ENCODE data around the gene FHIT.
"Not testable (repeated sequence)": the region's sequence is repeated elsewhere in the genome, so short reads cannot be mapped to it uniquely, and the experiment has no call there.

FHIT gene

GRCh38 chr3:59803268-59803667, 1448.0 kb downstream of the FHIT start:
- no peak for DNase-seq

- DNase-seq: not testable (repeated sequence)
Observed at GRCh38 chr3:59802453-59802852, 1448.8 kb downstream of the FHIT start.

GRCh38 chr3:59802045-59802444, 1449.2 kb downstream of the FHIT start:
- no peak for DNase-seq

- DNase-seq: no peak
Observed at GRCh38 chr3:59800481-59800880, 1450.8 kb downstream of the FHIT start.

GRCh38 chr3:59798372-59799086, 1452.7 kb downstream of the FHIT start:
- no peak for DNase-seq

GRCh38 chr3:59797533-59797932, 1453.7 kb downstream of the FHIT start:
- DNase-seq: no peak

GRCh38 chr3:59796456-59796855, 1454.8 kb downstream of the FHIT start:
- DNase-seq: no peak

- no peak for DNase-seq
Observed at GRCh38 chr3:59795756-59796155, 1455.5 kb downstream of the FHIT start.

GRCh38 chr3:59793976-59794375, 1457.3 kb downstream of the FHIT start:
- no peak for DNase-seq

- DNase-seq: no peak
Observed at GRCh38 chr3:59791774-59792308, 1459.4 kb downstream of the FHIT start.

- DNase-seq: no peak
Observed at GRCh38 chr3:59790241-59790640, 1461.0 kb downstream of the FHIT start.

GRCh38 chr3:59788801-59789200, 1462.5 kb downstream of the FHIT start:
- no peak for DNase-seq

GRCh38 chr3:59788133-59788532, 1463.1 kb downstream of the FHIT start:
- DNase-seq: no peak

GRCh38 chr3:59786374-59786773, 1464.9 kb downstream of the FHIT start:
- no peak for DNase-seq

- DNase-seq: no peak
Observed at GRCh38 chr3:59784164-59784563, 1467.1 kb downstream of the FHIT start.

- DNase-seq: no peak
Observed at GRCh38 chr3:59783468-59783988, 1467.7 kb downstream of the FHIT start.

- DNase-seq: no peak
Observed at GRCh38 chr3:59782664-59783063, 1468.6 kb downstream of the FHIT start.

- no peak for DNase-seq
Observed at GRCh38 chr3:59780209-59780608, 1471.0 kb downstream of the FHIT start.

GRCh38 chr3:59779260-59779659, 1472.0 kb downstream of the FHIT start:
- no peak for DNase-seq

GRCh38 chr3:59777667-59778077, 1473.6 kb downstream of the FHIT start:
- DNase-seq: no peak

GRCh38 chr3:59777066-59777465, 1474.2 kb downstream of the FHIT start:
- DNase-seq: no peak

GRCh38 chr3:59775761-59776325, 1475.4 kb downstream of the FHIT start:
- DNase-seq: no peak

- no peak for DNase-seq
Observed at GRCh38 chr3:59775106-59775505, 1476.1 kb downstream of the FHIT start.

- DNase-seq: no peak
Observed at GRCh38 chr3:59774634-59775033, 1476.6 kb downstream of the FHIT start.
